Pancreas (tissue), 10 donors: Measurements from ENCODE around the gene PCGF3. TPM values are rescaled to one million over a fixed set of nuclear protein-coding genes. Genes with fewer than 3 reads are reported as not detected.
A peak's percentile ranks its signal among the peaks of the same experiment; 100 is the strongest.

Experiments
- ATAC-seq, 4 donors: fragments of 200-7000 bp; cut with Tn5 transposase; one replicate each; pipeline versions ENCODE4 v1.8.0 to v1.9.1; 2020; ENCODE audit warnings: mild to moderate bottlenecking in 4 of 4, moderate library complexity in 4 of 4
- DNase-seq, 6 donors: peaks; one replicate each; pipeline ENCODE4 v3.0.0-alpha.2; 2020
- FAIRE-seq: peaks from 2 replicates; lab custom pipeline; 2012; peaks lifted over from hg19 to GRCh38; lab: Jason Lieb, UNC
- H3K27ac ChIP-seq, 4 donors: fragments of 200-600 bp; sonication (generic); 1 replicate in 3 of 4; 2 replicates in 1 of 4; pipeline versions ENCODE4 v1.5.0 to v1.8.0; 2020
- H3K27me3 ChIP-seq, 4 donors: fragments of 200-600 bp; one replicate each; pipeline ENCODE4 v1.8.0; 2021
- H3K36me3 ChIP-seq, 3 donors: fragments of 200-600 bp; sonication (generic) in 1 of 3; one replicate each; pipeline versions ENCODE4 v1.5.0 to v1.8.0; 2020 to 2021
- H3K4me1 ChIP-seq, 3 donors: fragments of 200-600 bp; one replicate each; pipeline ENCODE4 v1.8.0; 2021
- H3K4me3 ChIP-seq, 4 donors: fragments of 200-600 bp; sonication (generic) in 2 of 4; one replicate each; pipeline versions ENCODE4 v1.5.0 to v1.8.0; 2020 to 2021
- H3K9me3 ChIP-seq, 4 donors: fragments of 200-600 bp; one replicate each; pipeline ENCODE4 v1.8.0; 2021
- CTCF ChIP-seq, 4 donors: fragments of 200-600 bp; sonication (generic) in 3 of 4; IDR thresholded peaks; one replicate each; pipeline versions ENCODE4 v1.5.0 to v1.8.0; 2021; ENCODE audit warnings: antibody characterized with exemption in 4 of 4
- WGBS, 2 donors: extraction: QIAGEN DNeasy Blood & Tissue Kit; methylation state at CpG; one replicate each; pipeline ENCODE4 v1.1.7; 2013; 5-methylcytosine and 5-hydroxymethylcytosine counted together
- intact Hi-C, 3 donors: fragments of 100-400 bp; cut with DNase I; formaldehyde crosslinking; loops; one replicate each; pipeline versions ENCODE4 v1.11.1 to v1.14.2; 2022
- polyA plus RNA-seq, 2 donors: library from polyadenylated mRNA; stranded (reverse); fragments of 200-250 nt; gene quantifications; one replicate each; pipeline ENCODE4 v1.2.3, GENCODE V29; 2013
- total RNA-seq, 6 donors: library from RNA; stranded (reverse); fragmentation: NEBNext Ultra II Directional in 4 of 6; extraction: Animal tissue kit (Norgen Biotek cat#: 25700) in 4 of 6; gene quantifications; one replicate each; pipeline versions ENCODE4 v1.2.1 to v1.2.4, GENCODE V29; 2021 to 2023
- donor health status: healthy with polysubstance abuse.
- donor health status: DM: no; HTN: no; CAD: no; lungs with moderate emphysema.
- donor health status: DM: no; HTN: no; CAD: no.
- donor health status: control.
- donor health status: control.
- donor health status: Bipolar disorder and iron deficiency.
- donor health status: DM: yes; HTN: yes; CAD: no.
- donor health status: DM: no; HTN: no; CAD: no.
- donor health status: DM: no; HTN: no; CAD: no.
- donor health status: DM: yes; HTN: yes; CAD: no.

The PCGF3 gene
- total and polyA plus RNA-seq, 8 donors = 12.3 to 66.8 (median 17.7) TPM

- Histone ChIP-seq H3K9me3 (peaks cover 0 to 4% (median 0%) of the 10 kb centered on the region in 4 donors), H3K36me3 (peaks cover 0 to 44% (median 34%) of the 10 kb centered on the region in 3 donors), H3K27ac (no peak overlapping the region), H3K4me1 (no peaks in the 10 kb centered on the region), H3K27me3 (no peaks in the 10 kb centered on the region), H3K4me3 (no peak overlapping the region)
- ATAC-seq = no peak
- 83 to 87% methylated on average over 21 of the region's 21 CpGs for WGBS, 2 donors
- no peak for FAIRE-seq
- TF ChIP-seq CTCF (IDR thresholded peaks at IDR 0.05) = no peak
- intact Hi-C loops = no loop called here
- DNase-seq = peak in 2 of 6 donors; percentile 16 to 49
Observed at GRCh38 chr4:766559-767283, 61.1 kb downstream of the PCGF3 start.

GRCh38 chr4:768076-768475 lies 62.4 kb downstream of the PCGF3 start:
- Histone ChIP-seq H3K27ac (no peak overlapping the region), H3K36me3 (peaks cover 0 to 46% (median 29%) of the 10 kb centered on the region in 3 donors), H3K4me1 (no peaks in the 10 kb centered on the region), H3K4me3 (no peak overlapping the region), H3K9me3 (peaks cover 0 to 4% (median 0%) of the 10 kb centered on the region in 4 donors), H3K27me3 (no peaks in the 10 kb centered on the region)
- whole genome bisulfite sequencing, 2 donors = 93 to 96% methylated on average over 15 of the region's 15 CpGs
- ATAC-seq (no peak), DNase-seq (peak in 2 of 6 donors; percentile 2 to 40), FAIRE-seq (no peak)
- no peak for TF ChIP-seq CTCF (IDR thresholded peaks at IDR 0.05)
- intact Hi-C loops = no loop called here

- no peak overlapping the region for H3K27ac ChIP-seq
- no peaks in the 10 kb centered on the region for H3K4me1 ChIP-seq
- TF ChIP-seq CTCF (IDR thresholded peaks at IDR 0.05) = no peak
- peaks cover 0 to 4% (median 0%) of the 10 kb centered on the region in 4 donors for H3K9me3 ChIP-seq
- DNase-seq (peak in 3 of 6 donors; percentile 18 to 56 (median 42)), ATAC-seq (no peak), FAIRE-seq (no peak)
- no peaks in the 10 kb centered on the region for H3K27me3 ChIP-seq
- intact Hi-C loops = no loop called here
- no peak overlapping the region for H3K4me3 ChIP-seq
- 92% methylated on average over 12 of the region's 12 CpGs for WGBS, 2 donors
- peaks cover 0 to 43% (median 29%) of the 10 kb centered on the region in 3 donors for H3K36me3 ChIP-seq
Observed at GRCh38 chr4:768995-769394, 63.4 kb downstream of the PCGF3 start.

GRCh38 chr4:769511-769910 lies 63.9 kb downstream of the PCGF3 start:
- FAIRE-seq = no peak
- intact Hi-C loops = no loop called here
- TF ChIP-seq CTCF (IDR thresholded peaks at IDR 0.05) = no peak
- no peak overlapping the region for H3K4me3 ChIP-seq
- H3K27ac ChIP-seq = no peak overlapping the region
- WGBS, 2 donors = 90 to 92% methylated on average over 19 of the region's 19 CpGs
- no peak for ATAC-seq
- H3K27me3 ChIP-seq = no peaks in the 10 kb centered on the region
- no peaks in the 10 kb centered on the region for H3K4me1 ChIP-seq
- H3K9me3 ChIP-seq = peaks cover 0 to 4% (median 0%) of the 10 kb centered on the region in 4 donors
- H3K36me3 ChIP-seq = peaks cover 0 to 43% (median 29%) of the 10 kb centered on the region in 3 donors
- peak in 3 of 6 donors; percentile 8 to 44 (median 27) for DNase-seq

- Histone ChIP-seq H3K36me3 (peaks cover 0 to 43% (median 29%) of the 10 kb centered on the region in 3 donors), H3K4me3 (no peak overlapping the region), H3K27me3 (no peaks in the 10 kb centered on the region), H3K4me1 (peaks cover 0 to 2% (median 0%) of the 10 kb centered on the region in 3 donors), H3K9me3 (peaks cover 0 to 4% (median 0%) of the 10 kb centered on the region in 4 donors), H3K27ac (no peak overlapping the region)
- 95 to 98% methylated on average over 5 of the region's 5 CpGs for WGBS, 2 donors
- FAIRE-seq (no peak), DNase-seq (peak in 3 of 6 donors; percentile 1 to 31 (median 26)), ATAC-seq (no peak)
- intact Hi-C loops = no loop called here
- no peak for TF ChIP-seq CTCF (IDR thresholded peaks at IDR 0.05)
Observed at GRCh38 chr4:770022-770421, 64.4 kb downstream of the PCGF3 start.
